WTC11 (cell line): Measurements from ENCODE around the gene ZNF763.

Source experiments
- CREB1 ChIP-seq: sonication (generic); formaldehyde crosslinking; IDR thresholded peaks from 2 replicates; pipeline ENCODE4 v1.8.0; 2023; ENCODE audit warnings: mild to moderate bottlenecking, missing genetic modification reagents
- ETV6 ChIP-seq: sonication (generic); formaldehyde crosslinking; IDR thresholded peaks from 2 replicates; pipeline ENCODE4 v1.8.1; 2022; ENCODE audit warnings: mild to moderate bottlenecking, missing genetic modification reagents
- FOXJ3 ChIP-seq: sonication (generic); formaldehyde crosslinking; IDR thresholded peaks from 2 replicates; pipeline ENCODE4 v1.9.0; 2021; ENCODE audit warnings: missing genetic modification reagents, mild to moderate bottlenecking, borderline replicate concordance
- GABPB1 ChIP-seq: sonication (generic); formaldehyde crosslinking; IDR thresholded peaks from 2 replicates; pipeline ENCODE4 v1.8.1; 2023; ENCODE audit warnings: mild to moderate bottlenecking, missing genetic modification reagents
- JUN ChIP-seq: sonication (generic); formaldehyde crosslinking; IDR thresholded peaks from 2 replicates; pipeline ENCODE4 v1.8.0; 2023; ENCODE audit warnings: mild to moderate bottlenecking, missing genetic modification reagents
- SMAD3 ChIP-seq: sonication (generic); formaldehyde crosslinking; IDR thresholded peaks from 2 replicates; pipeline ENCODE4 v1.8.0; 2022; ENCODE audit warnings: missing genetic modification reagents, mild to moderate bottlenecking, borderline replicate concordance
- ZNF219 ChIP-seq: sonication (generic); formaldehyde crosslinking; IDR thresholded peaks from 2 replicates; pipeline ENCODE4 v1.8.0; 2023; ENCODE audit warnings: missing genetic modification reagents, mild to moderate bottlenecking, borderline replicate concordance
- TF ChIP-seq, protein P1 (sequence below): fragments of 200-600 bp; IDR thresholded peaks from 2 replicates; pipeline ENCODE4 v1.8.0; 2022; ENCODE audit warnings: antibody characterized with exemption
- TF ChIP-seq, protein P2 (sequence below): sonication (generic); formaldehyde crosslinking; IDR thresholded peaks from 2 replicates; pipeline ENCODE4 v1.8.1; 2022; ENCODE audit warnings: mild to moderate bottlenecking, moderate library complexity, missing genetic modification reagents
- TF ChIP-seq, protein P3 (sequence below): sonication (generic); formaldehyde crosslinking; IDR thresholded peaks from 2 replicates; pipeline ENCODE4 v1.8.0; 2022; ENCODE audit warnings: missing genetic modification reagents
- TF ChIP-seq, protein P4 (sequence below): sonication (generic); formaldehyde crosslinking; conservative IDR thresholded peaks from 2 replicates; pipeline ENCODE4 v1.8.1; 2022; ENCODE audit warnings: mild to moderate bottlenecking, missing genetic modification reagents
- TF ChIP-seq, protein P5 (sequence below): fragments of 250-450 bp; sonication (Bioruptor Pico); IDR thresholded peaks from 2 replicates; pipeline ENCODE4 v2.1.2; 2022; ENCODE audit warnings: mild to moderate bottlenecking, moderate library complexity
- TF ChIP-seq, protein P6 (sequence below): sonication (generic); formaldehyde crosslinking; IDR thresholded peaks from 2 replicates; pipeline ENCODE4 v1.8.0; 2022; ENCODE audit warnings: mild to moderate bottlenecking, missing genetic modification reagents
- TF ChIP-seq, protein P7 (sequence below): sonication (generic); formaldehyde crosslinking; IDR thresholded peaks from 2 replicates; pipeline ENCODE4 v1.8.1; 2023; ENCODE audit warnings: mild to moderate bottlenecking, missing genetic modification reagents, borderline replicate concordance

DNA sequence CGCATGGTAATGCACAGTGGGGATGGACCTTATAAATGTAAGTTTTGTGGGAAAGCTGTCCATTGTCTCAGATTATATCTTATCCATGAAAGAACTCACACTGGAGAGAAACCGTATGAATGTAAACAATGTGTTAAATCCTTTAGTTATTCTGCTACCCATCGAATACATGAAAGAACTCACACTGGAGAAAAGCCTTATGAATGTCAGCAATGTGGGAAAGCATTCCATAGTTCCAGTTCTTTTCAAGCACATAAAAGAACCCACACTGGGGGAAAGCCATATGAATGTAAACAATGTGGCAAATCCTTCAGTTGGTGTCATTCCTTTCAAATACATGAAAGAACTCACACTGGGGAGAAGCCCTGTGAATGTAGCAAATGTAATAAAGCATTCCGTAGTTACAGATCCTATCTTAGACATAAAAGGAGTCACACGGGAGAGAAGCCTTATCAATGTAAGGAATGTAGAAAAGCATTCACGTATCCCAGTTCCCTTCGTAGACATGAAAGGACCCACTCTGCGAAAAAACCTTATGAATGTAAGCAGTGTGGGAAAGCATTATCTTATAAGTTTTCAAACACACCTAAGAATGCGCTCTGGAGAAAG lies 13.8 kb downstream of the ZNF763 start:
- TF ChIP-seq, protein P1, sequence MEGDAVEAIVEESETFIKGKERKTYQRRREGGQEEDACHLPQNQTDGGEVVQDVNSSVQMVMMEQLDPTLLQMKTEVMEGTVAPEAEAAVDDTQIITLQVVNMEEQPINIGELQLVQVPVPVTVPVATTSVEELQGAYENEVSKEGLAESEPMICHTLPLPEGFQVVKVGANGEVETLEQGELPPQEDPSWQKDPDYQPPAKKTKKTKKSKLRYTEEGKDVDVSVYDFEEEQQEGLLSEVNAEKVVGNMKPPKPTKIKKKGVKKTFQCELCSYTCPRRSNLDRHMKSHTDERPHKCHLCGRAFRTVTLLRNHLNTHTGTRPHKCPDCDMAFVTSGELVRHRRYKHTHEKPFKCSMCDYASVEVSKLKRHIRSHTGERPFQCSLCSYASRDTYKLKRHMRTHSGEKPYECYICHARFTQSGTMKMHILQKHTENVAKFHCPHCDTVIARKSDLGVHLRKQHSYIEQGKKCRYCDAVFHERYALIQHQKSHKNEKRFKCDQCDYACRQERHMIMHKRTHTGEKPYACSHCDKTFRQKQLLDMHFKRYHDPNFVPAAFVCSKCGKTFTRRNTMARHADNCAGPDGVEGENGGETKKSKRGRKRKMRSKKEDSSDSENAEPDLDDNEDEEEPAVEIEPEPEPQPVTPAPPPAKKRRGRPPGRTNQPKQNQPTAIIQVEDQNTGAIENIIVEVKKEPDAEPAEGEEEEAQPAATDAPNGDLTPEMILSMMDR, result no peak
- TF ChIP-seq, protein P2, sequence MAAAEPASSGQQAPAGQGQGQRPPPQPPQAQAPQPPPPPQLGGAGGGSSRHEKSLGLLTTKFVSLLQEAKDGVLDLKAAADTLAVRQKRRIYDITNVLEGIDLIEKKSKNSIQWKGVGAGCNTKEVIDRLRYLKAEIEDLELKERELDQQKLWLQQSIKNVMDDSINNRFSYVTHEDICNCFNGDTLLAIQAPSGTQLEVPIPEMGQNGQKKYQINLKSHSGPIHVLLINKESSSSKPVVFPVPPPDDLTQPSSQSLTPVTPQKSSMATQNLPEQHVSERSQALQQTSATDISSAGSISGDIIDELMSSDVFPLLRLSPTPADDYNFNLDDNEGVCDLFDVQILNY (CRISPR knock-in tag), result no peak
- TF ChIP-seq ZNF219 (no peak), SMAD3 (CRISPR knock-in tag) (no peak), JUN (CRISPR knock-in tag) (no peak), FOXJ3 (no peak), CREB1 (CRISPR knock-in tag) (no peak), ETV6 (CRISPR knock-in tag) (no peak), GABPB1 (CRISPR knock-in tag) (no peak)
- TF ChIP-seq, protein P3, sequence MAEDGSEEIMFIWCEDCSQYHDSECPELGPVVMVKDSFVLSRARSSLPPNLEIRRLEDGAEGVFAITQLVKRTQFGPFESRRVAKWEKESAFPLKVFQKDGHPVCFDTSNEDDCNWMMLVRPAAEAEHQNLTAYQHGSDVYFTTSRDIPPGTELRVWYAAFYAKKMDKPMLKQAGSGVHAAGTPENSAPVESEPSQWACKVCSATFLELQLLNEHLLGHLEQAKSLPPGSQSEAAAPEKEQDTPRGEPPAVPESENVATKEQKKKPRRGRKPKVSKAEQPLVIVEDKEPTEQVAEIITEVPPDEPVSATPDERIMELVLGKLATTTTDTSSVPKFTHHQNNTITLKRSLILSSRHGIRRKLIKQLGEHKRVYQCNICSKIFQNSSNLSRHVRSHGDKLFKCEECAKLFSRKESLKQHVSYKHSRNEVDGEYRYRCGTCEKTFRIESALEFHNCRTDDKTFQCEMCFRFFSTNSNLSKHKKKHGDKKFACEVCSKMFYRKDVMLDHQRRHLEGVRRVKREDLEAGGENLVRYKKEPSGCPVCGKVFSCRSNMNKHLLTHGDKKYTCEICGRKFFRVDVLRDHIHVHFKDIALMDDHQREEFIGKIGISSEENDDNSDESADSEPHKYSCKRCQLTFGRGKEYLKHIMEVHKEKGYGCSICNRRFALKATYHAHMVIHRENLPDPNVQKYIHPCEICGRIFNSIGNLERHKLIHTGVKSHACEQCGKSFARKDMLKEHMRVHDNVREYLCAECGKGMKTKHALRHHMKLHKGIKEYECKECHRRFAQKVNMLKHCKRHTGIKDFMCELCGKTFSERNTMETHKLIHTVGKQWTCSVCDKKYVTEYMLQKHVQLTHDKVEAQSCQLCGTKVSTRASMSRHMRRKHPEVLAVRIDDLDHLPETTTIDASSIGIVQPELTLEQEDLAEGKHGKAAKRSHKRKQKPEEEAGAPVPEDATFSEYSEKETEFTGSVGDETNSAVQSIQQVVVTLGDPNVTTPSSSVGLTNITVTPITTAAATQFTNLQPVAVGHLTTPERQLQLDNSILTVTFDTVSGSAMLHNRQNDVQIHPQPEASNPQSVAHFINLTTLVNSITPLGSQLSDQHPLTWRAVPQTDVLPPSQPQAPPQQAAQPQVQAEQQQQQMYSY (CRISPR knock-in tag), result no peak
- TF ChIP-seq, protein P4, sequence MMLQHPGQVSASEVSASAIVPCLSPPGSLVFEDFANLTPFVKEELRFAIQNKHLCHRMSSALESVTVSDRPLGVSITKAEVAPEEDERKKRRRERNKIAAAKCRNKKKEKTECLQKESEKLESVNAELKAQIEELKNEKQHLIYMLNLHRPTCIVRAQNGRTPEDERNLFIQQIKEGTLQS, result no peak
- TF ChIP-seq, protein P5, sequence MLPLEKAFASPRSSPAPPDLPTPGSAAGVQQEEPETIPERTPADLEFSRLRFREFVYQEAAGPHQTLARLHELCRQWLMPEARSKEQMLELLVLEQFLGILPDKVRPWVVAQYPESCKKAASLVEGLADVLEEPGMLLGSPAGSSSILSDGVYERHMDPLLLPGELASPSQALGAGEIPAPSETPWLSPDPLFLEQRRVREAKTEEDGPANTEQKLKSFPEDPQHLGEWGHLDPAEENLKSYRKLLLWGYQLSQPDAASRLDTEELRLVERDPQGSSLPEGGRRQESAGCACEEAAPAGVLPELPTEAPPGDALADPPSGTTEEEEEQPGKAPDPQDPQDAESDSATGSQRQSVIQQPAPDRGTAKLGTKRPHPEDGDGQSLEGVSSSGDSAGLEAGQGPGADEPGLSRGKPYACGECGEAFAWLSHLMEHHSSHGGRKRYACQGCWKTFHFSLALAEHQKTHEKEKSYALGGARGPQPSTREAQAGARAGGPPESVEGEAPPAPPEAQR, result no peak
- TF ChIP-seq, protein P6, sequence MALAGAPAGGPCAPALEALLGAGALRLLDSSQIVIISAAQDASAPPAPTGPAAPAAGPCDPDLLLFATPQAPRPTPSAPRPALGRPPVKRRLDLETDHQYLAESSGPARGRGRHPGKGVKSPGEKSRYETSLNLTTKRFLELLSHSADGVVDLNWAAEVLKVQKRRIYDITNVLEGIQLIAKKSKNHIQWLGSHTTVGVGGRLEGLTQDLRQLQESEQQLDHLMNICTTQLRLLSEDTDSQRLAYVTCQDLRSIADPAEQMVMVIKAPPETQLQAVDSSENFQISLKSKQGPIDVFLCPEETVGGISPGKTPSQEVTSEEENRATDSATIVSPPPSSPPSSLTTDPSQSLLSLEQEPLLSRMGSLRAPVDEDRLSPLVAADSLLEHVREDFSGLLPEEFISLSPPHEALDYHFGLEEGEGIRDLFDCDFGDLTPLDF (CRISPR knock-in tag), result no peak
- TF ChIP-seq, protein P7, sequence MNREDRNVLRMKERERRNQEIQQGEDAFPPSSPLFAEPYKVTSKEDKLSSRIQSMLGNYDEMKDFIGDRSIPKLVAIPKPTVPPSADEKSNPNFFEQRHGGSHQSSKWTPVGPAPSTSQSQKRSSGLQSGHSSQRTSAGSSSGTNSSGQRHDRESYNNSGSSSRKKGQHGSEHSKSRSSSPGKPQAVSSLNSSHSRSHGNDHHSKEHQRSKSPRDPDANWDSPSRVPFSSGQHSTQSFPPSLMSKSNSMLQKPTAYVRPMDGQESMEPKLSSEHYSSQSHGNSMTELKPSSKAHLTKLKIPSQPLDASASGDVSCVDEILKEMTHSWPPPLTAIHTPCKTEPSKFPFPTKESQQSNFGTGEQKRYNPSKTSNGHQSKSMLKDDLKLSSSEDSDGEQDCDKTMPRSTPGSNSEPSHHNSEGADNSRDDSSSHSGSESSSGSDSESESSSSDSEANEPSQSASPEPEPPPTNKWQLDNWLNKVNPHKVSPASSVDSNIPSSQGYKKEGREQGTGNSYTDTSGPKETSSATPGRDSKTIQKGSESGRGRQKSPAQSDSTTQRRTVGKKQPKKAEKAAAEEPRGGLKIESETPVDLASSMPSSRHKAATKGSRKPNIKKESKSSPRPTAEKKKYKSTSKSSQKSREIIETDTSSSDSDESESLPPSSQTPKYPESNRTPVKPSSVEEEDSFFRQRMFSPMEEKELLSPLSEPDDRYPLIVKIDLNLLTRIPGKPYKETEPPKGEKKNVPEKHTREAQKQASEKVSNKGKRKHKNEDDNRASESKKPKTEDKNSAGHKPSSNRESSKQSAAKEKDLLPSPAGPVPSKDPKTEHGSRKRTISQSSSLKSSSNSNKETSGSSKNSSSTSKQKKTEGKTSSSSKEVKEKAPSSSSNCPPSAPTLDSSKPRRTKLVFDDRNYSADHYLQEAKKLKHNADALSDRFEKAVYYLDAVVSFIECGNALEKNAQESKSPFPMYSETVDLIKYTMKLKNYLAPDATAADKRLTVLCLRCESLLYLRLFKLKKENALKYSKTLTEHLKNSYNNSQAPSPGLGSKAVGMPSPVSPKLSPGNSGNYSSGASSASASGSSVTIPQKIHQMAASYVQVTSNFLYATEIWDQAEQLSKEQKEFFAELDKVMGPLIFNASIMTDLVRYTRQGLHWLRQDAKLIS (CRISPR knock-in tag), result no peak
